Activated CD8-positive, alpha-beta T cell treated with anti-CD3 and anti-CD28 coated beads for 36 hours (primary cell): ENCODE results near the gene ERN1. TPM values are rescaled to one million over a fixed set of nuclear protein-coding genes. Genes with fewer than 3 reads are reported as not detected.
A peak's percentile ranks its signal among the peaks of the same experiment; 100 is the strongest.

Experiments used
- ATAC-seq: fragments of 200-7000 bp; cut with Tn5 transposase; one replicate; pipeline ENCODE4 v1.10.0; 2021; ENCODE audit warnings: mild to moderate bottlenecking, moderate library complexity
- CTCF ChIA-PET: fragments of 350-600 bp; sonication (Branson Sonifier 250); formaldehyde crosslinking; loops from one replicate; lab custom pipeline; 2021; ENCODE audit warnings: antibody characterized with exemption; lab: Charles Lee
- POLR2A ChIA-PET: fragments of 350-600 bp; sonication (Branson Sonifier 250); formaldehyde crosslinking; loops from one replicate; lab custom pipeline; 2021; ENCODE audit warnings: antibody characterized with exemption; lab: Charles Lee
- DNase-seq: peaks from one replicate; pipeline ENCODE4 v3.0.0-alpha.2; 2020
- H3K27ac Mint-ChIP-seq: one replicate; pipeline ENCODE4 v1.8.0; 2021; ENCODE audit warnings: mild to moderate bottlenecking, mixed read lengths
- H3K27me3 Mint-ChIP-seq: one replicate; pipeline ENCODE4 v1.8.0; 2021; ENCODE audit warnings: mixed read lengths
- H3K36me3 Mint-ChIP-seq: one replicate; pipeline ENCODE4 v1.8.0; 2021; ENCODE audit warnings: low read depth, mixed read lengths
- H3K4me1 Mint-ChIP-seq: one replicate; pipeline ENCODE4 v1.8.0; 2021; ENCODE audit warnings: low read depth, mixed read lengths
- H3K4me3 Mint-ChIP-seq: one replicate; pipeline ENCODE4 v1.8.0; 2021; ENCODE audit warnings: mild to moderate bottlenecking, moderate library complexity, mixed read lengths
- H3K9me3 Mint-ChIP-seq: one replicate; pipeline ENCODE4 v1.8.0; 2021; ENCODE audit warnings: mixed read lengths
- intact Hi-C: fragments of 100-400 bp; cut with micrococcal nuclease; formaldehyde crosslinking; loops from one replicate; pipeline ENCODE4 v1.10.0; 2022
- total RNA-seq, 2 experiments: library from RNA; stranded (reverse); gene quantifications; one replicate each; pipeline ENCODE4 v1.2.3, GENCODE V29; 2021
- TF ChIP-seq, protein P1 (sequence below): fragments of 200-600 bp; IDR thresholded peaks from one replicate; pipeline ENCODE4 v1.8.0; 2022; ENCODE audit warnings: antibody characterized with exemption, mild to moderate bottlenecking

ERN1 gene
- total RNA-seq, 2 experiments from 2014 or later = 19.2 to 23.6 TPM

GRCh38 chr17:64090144-64090543 lies 39.8 kb downstream of the ERN1 start:
- POLR2A ChIA-PET = no interaction called here
- intact Hi-C loops = no loop called here
- TF ChIP-seq, protein P1, sequence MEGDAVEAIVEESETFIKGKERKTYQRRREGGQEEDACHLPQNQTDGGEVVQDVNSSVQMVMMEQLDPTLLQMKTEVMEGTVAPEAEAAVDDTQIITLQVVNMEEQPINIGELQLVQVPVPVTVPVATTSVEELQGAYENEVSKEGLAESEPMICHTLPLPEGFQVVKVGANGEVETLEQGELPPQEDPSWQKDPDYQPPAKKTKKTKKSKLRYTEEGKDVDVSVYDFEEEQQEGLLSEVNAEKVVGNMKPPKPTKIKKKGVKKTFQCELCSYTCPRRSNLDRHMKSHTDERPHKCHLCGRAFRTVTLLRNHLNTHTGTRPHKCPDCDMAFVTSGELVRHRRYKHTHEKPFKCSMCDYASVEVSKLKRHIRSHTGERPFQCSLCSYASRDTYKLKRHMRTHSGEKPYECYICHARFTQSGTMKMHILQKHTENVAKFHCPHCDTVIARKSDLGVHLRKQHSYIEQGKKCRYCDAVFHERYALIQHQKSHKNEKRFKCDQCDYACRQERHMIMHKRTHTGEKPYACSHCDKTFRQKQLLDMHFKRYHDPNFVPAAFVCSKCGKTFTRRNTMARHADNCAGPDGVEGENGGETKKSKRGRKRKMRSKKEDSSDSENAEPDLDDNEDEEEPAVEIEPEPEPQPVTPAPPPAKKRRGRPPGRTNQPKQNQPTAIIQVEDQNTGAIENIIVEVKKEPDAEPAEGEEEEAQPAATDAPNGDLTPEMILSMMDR = no peak
- peaks cover 61% of the 10 kb centered on the region for H3K4me1 Mint-ChIP-seq
- ATAC-seq (no peak), DNase-seq (no peak)
- H3K27me3 Mint-ChIP-seq = no peaks in the 10 kb centered on the region
- peaks cover 10% of the 10 kb centered on the region for H3K36me3 Mint-ChIP-seq
- no peak overlapping the region for H3K4me3 Mint-ChIP-seq
- CTCF ChIA-PET = interaction anchor here (0.9 to 1.0 kb wide), 2 partner anchors 25 to 27 kb away, joined by 3 read pairs; no protein-coding TSS in a partner anchor
- peak overlapping the region; percentile 86 for H3K27ac Mint-ChIP-seq
- H3K9me3 Mint-ChIP-seq = no peaks in the 10 kb centered on the region

- no peak for ATAC-seq
- no peak overlapping the region for H3K4me3 Mint-ChIP-seq
- ChIA-PET POLR2A (interaction anchor here (0.5 to 1.2 kb wide), 5 partner anchors 25 to 59 kb away, joined by 3 to 4 read pairs (median 3); partner anchors contain the start of gene ERN1), CTCF (interaction anchor here (1.0 to 1.6 kb wide), 5 partner anchors 24 to 62 kb away, joined by 3 to 5 read pairs (median 3); no protein-coding TSS in a partner anchor)
- H3K36me3 Mint-ChIP-seq = peaks cover 10% of the 10 kb centered on the region
- no peaks in the 10 kb centered on the region for H3K9me3 Mint-ChIP-seq
- H3K27ac Mint-ChIP-seq = peak overlapping the region; percentile 60
- intact Hi-C loops = no loop called here
- DNase-seq = no peak
- TF ChIP-seq, protein P1 = no peak
- H3K27me3 Mint-ChIP-seq = no peaks in the 10 kb centered on the region
- H3K4me1 Mint-ChIP-seq = peaks cover 44% of the 10 kb centered on the region
These were observed 42.5 kb downstream of the ERN1 start for GRCh38 chr17:64087252-64088005.

- TF ChIP-seq, protein P1 = no peak
- DNase-seq (no peak), ATAC-seq (no peak)
- H3K4me3 Mint-ChIP-seq = no peak overlapping the region
- no peaks in the 10 kb centered on the region for H3K9me3 Mint-ChIP-seq
- H3K27ac Mint-ChIP-seq = no peak overlapping the region
- peaks cover 33% of the 10 kb centered on the region for H3K4me1 Mint-ChIP-seq
- H3K27me3 Mint-ChIP-seq = no peaks in the 10 kb centered on the region
- H3K36me3 Mint-ChIP-seq = peaks cover 3% of the 10 kb centered on the region
- CTCF ChIA-PET = interaction anchor here (0.6 to 1.2 kb wide), 5 partner anchors 19 to 626 kb away, joined by 3 to 4 read pairs (median 4); no protein-coding TSS in a partner anchor
- intact Hi-C loops = no loop called here
- POLR2A ChIA-PET = interaction anchor here (0.8 kb wide), 1 partner anchor 32 kb away, joined by 4 read pairs; no protein-coding TSS in a partner anchor
These were observed 44.3 kb downstream of the ERN1 start for GRCh38 chr17:64085650-64086005.

DNA sequence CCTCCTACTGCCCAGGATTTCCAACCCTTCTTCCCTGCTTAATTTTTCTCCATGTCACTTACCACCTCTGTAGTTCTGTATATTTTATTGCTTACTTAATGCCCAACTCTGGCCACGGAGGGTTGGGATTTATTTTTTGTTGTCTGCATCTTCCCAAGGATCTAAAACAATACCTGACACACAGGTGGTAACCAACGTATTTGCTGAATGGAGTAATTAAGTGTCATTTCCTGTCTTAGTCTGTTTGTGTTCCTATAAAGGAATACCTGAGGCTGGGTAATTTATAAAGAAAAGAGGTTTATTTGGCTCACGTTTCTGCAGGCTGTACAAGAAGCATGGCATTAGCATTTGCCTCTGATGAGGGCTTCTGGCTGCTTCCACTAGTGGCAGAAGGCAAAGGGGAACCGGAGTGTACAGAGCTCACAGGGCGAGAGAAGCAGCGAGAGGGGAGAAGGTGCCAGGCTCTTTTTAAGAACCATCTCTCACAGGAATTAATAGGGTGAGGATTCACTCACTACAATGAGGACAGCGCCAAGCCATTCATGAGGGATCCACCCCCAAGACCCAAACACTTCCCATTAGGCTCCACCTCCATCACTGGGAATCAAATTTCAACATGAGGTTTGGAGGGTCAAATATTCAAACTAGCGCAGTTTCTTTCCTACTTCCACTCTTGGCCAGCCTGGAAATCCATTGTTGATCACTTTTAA lies 44.8 kb downstream of the ERN1 start:
- ATAC-seq (no peak), DNase-seq (no peak)
- Mint-ChIP-seq H3K27ac (no peak overlapping the region), H3K9me3 (no peaks in the 10 kb centered on the region), H3K4me3 (no peak overlapping the region), H3K27me3 (no peaks in the 10 kb centered on the region), H3K36me3 (peaks cover 3% of the 10 kb centered on the region), H3K4me1 (peaks cover 33% of the 10 kb centered on the region)
- intact Hi-C loops = loop anchor here (5.0 kb wide), 1 partner anchor 32 kb away; no protein-coding TSS in a partner anchor
- POLR2A ChIA-PET = interaction anchor here (0.8 kb wide), 2 partner anchors 15 to 31 kb away, joined by 3 to 4 read pairs; no protein-coding TSS in a partner anchor
- CTCF ChIA-PET = interaction anchor here (0.6 to 6.7 kb wide), 8 partner anchors 8 to 626 kb away, joined by 3 to 48 read pairs (median 4); partner anchors contain the start of gene ERN1
- TF ChIP-seq, protein P1 = no peak
